ENCODE data around the gene SH3BP1.

Gene SH3BP1

DNA sequence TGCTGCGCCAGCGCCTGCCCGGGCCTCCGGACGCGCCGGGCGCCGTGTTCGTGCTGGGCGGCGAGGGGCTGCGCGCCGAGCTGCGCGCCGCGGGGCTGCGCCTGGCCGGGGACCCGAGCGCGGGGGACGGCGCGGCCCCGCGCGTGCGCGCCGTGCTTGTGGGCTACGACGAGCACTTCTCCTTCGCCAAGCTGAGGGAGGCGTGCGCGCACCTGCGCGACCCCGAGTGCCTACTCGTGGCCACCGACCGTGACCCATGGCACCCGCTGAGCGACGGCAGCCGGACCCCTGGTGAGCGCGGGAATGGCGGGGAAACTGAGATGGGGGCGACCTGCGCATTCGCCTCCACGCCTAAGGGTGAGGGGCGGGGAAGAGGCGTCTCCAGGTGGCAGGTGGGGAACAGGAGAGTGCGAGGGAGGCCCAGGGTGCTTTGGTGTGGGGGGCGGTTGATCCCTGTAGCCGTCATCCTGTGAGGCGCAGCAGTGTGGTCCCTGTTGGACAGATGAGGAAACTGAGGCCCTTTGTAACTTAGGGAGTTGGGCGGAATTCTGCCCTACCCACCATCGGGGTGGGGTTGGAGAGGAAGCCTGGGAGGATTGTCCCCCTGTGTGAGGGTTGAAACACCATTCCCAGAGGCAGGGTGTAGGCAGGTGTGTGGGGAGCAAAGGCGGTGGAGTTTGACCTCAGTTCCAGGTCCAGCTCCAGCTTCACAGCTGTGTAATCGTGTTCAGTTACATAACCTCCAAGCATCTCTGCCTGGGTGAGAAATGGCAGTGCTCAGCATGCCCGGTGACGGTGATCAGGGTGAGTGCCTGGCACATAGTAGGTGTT lies 19.8 kb downstream of the SH3BP1 start:
- DNase-seq: no peak

DNA sequence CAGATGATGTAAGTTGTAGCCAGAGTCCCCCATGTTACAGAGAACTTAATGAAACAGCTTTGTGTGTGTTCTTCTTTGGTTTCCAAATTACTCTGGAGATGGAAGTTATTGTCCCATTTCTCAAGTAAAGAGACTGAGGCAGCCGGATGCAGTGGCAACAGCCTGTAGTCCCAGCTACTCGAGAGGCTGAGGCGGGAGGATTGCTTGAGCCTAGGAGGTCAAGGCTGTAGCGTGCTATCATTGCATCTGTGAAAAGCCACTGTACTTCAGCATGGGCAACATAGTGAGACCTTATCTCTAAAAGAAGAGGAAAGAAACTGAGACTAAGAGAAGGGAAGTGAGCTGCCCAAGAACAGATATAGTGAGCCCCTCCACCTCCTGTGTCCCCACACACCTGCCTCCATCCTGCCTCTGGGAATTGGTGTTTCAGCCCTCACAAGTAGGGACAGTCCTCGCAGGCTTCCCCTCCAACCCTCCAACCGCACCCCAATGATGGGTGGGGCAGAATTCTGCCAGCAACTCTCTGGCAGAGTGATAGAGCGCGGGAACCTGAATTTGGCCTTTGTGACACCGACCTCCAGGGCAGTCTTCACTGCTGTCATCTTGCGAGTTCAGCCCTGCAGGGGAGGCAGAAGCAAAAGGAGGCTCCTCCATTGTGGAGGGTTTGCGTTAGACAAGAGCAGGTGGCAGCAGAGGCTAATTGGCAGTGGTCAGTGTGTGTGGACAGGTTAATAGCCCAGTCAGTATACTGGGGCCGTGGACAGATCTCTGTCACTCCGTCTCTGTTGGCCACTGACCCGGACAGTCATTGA lies 20.6 kb downstream of the SH3BP1 start:
- no peak for DNase-seq

DNA sequence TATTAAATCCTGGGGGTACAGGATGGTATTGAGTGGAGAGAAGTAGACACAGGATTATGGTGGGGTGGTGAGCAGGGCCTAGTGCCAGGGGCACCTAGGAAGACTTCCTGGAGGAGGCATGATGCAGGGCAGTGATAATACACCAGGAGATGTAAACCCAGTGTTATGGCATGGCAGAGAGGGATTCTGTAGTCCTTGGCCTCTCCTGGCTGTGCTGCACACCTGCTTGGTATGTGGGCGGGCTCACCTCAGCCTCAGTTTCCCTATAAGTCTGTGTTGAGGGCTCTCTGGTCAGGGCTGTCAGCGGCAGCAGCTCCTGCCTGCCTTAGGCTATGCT lies 21.2 kb downstream of the SH3BP1 start:
- DNase-seq: no peak

DNA sequence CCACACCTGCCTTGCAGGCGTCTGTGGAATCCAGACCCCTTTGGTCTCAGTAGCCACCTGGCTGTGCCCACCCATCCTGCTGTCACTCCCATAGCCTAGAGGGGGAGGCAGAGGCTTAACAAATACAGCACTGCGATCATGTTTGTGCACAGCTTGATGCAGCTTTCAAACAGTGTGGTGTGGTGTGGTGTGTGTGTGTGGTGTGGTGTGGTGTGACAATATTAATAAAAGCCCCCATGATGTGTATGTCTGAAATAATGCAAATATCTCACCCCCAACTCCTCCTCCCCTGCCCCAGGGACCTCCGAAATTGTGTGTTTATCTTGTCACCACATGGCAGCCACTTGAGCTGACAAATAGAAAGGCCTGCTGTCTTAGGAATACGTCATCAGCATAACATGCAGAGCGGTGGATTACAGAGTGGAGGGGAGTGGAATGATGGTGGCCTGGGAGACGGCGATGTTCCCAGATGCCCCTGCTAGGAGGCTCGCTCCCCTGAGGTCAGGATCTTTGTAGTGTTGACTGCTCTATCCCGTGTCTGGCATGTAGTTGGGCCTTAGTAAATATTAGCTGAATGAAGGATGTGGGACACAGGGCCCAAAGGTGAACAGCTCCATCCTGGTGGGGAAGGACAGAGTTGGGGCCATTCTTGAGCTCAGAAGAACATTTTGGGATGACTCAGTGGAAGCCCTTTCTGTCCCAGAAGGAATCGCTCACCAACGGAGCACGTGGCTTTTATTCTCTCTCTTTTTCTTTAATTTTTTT lies 21.9 kb downstream of the SH3BP1 start:
- DNase-seq: no peak

- no peak for DNase-seq
These were observed 22.6 kb downstream of the SH3BP1 start for GRCh38 chr22:37662039-37662438.

DNA sequence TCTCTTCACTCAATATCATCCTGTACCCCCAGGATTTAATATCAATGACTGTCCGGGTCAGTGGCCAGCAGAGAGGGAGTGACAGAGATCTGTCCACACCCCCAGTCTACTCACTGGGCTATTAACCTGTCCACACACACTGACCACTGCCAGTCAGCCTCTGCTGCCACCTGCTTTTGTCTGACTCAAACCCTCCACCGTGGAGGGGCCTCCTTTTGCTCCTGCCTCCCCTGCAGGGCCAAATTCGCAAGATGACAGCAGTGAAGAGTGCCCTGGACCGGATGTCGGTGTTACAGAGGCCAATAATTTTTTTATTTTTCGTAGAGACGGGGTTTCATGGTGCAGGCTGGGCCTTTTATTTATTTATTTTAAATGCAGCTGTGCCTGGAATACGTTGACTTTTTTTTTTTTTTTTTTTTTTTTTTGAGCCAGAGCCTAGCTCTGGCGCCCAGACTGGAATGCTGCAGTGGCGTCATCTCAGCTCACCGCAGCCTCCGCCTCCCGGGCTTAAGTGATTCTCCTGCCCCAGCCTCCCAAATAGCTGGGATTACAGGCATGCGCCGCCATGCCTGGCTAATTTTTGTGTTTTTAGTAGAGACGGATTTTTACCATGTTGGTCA lies 24.2 kb downstream of the SH3BP1 start:
- DNase-seq: no peak

DNA sequence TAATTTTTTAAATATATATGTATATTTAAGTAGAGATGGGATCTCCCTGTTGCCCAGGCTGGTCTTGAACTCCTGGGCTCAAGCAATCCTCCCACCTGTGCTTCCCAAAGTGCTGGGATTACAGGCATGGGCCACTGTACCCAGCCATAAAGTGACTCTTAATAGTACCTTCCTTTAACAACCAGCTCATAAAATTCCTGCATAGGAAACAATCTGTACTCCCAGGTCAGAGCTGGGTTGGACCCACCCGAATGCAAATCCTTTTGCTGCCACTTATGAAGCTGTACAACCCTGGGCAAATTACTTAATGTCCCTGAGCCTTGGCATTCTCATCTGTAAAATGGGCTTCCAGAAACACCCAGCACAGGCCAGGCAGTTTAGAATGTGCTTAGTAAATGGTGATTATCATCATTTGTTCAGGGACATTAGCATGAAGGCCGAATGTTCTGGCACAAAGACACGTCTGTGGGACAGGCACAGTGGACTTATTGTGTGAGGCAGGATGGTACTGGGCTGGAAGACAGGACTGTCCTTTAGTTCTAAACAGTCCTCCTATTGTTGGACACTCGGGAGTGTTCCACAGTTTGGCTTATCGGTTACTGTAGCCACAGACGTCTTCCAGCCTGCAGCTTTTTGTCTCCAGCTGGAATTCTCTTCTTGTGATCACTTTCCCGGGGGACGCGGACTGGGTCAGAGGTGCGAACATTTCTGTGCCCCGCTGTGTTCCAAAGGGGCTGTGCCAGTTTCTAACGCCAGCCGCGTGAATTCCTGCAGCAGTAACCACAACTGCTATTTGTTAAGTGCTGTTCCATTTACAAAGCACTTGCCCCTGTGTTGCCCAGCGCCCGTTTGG lies 25.0 kb downstream of the SH3BP1 start:
- no peak for DNase-seq

DNA sequence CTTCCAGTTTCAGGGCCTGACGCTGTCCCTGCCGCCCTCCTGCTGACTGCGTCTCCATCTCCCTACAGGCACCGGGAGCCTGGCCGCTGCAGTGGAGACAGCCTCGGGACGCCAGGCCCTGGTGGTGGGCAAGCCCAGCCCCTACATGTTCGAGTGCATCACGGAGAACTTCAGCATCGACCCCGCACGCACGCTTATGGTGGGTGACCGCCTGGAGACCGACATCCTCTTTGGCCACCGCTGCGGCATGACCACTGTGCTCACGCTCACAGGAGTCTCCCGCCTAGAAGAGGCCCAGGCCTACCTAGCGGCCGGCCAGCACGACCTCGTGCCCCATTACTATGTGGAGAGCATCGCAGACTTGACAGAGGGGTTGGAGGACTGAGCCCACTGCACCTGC lies 26.0 kb downstream of the SH3BP1 start:
- no peak for DNase-seq

GRCh38 chr22:37669586-37669985 lies 30.1 kb downstream of the SH3BP1 start:
- DNase-seq: no peak

- no peak for DNase-seq
These were observed 32.9 kb downstream of the SH3BP1 start for GRCh38 chr22:37672206-37672919.

DNA sequence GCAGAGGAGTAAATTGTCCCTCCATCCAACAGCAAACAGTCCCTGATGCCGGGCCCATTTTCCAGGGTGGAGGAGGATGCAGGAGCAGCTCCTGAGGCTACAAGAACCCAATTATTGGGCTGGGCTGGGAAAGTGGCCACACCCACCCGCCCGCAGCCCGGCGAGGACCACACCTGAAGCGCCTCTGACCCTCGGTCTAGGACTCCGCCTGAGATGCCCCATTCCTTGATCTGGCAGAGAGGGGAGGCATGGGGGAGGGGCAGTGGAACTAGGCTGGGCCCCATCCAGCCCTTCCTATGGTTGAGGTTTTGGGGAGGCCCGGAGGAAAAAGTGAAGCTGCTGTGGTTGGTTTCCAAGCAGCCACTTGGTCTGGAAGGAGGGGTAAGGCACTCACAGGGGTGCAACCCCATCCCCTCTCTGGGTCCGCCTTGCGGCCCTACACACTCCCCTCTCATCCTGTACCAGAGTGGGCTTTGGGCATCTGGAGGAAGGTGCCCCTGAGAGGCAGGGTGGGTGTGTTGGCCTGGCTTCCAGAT lies 33.5 kb downstream of the SH3BP1 start:
- no peak for DNase-seq

DNA sequence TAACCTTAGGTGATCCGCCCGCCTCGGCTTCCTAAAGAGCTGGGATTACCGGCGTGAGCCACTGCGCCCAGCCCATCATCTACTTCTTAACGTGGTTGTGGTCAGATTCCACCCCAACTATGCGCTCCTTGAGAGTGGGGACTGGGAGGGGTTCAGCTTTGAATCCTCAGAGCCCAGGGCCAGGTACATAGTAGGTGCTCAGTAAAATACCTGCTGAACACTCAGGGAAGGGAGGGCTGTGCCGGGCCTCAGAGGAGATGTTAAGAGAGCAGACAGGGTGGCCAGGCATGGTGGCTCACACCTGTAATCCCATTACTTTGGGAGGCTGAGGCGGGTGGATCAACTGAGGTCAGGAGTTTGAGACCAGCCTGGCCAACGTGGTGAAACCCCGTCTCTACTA lies 34.8 kb downstream of the SH3BP1 start:
- no peak for DNase-seq

GRCh38 chr22:37674951-37675929 lies 35.8 kb downstream of the SH3BP1 start, which contains the start of gene LGALS1:
Gene LGALS1, plus strand, starts transcription at chr22:37675636. Its CDS starts 67 bp downstream, at chr22:37675703.
- peak; percentile 97 for DNase-seq

GRCh38 chr22:37675930-37676735 lies 36.7 kb downstream of the SH3BP1 start:
- no peak for DNase-seq

DNA sequence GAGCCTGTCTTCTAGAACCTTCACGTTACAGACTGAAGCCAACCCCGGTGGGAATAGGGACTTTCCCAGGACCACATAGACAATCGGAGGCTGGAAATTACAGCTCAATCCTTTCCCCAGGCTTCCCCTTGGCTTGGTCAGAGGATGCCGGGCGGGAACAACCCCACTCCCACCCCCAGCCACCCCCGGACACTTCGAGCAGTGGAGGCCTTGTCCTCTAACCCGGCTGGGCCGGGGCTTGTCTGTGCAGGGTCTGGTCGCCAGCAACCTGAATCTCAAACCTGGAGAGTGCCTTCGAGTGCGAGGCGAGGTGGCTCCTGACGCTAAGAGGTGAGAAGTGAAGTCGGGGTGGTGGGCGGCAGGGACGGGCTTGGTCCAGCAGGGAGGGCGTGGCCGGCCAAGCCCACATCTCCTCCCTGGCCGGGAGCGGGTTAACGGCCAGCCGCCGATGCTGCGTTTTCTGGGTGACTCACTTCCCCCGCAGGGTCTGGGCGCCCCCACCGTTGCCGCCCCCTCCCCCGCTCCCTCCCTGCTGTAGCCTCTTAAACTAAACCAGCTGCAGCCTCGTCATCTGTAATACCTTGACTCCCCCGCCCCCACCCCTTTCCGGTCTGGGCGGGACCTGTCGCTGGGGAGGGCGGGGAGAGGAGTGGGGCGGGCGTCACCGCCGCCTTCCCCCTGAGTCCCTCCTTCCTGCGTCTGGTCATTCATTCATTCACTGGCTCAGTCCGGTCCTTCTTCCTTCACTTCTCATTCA lies 37.4 kb downstream of the SH3BP1 start:
- DNase-seq: peak; percentile 86

DNA sequence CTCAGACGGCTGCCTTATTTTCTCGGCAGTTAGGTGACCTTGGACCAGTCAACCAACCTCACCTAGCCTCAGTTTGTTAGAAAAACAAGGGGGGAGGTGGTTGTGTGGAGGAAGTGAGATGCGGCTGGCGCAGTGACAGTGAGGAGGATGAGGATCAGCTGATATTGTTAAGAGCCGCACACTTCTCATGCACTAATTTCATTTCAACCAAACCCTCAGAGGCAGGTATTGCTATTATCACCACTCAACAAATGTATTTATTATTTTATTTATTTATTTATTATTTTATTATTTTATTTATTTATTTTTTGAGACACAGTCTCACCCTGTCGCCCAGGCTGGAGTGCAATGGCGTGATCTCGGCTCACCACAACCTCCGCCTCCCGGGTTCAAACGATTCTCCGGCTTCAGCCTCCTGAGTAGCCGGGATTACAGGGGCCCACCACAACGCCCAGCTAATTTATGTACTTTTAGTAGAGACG lies 38.1 kb downstream of the SH3BP1 start:
- DNase-seq: no peak

DNA sequence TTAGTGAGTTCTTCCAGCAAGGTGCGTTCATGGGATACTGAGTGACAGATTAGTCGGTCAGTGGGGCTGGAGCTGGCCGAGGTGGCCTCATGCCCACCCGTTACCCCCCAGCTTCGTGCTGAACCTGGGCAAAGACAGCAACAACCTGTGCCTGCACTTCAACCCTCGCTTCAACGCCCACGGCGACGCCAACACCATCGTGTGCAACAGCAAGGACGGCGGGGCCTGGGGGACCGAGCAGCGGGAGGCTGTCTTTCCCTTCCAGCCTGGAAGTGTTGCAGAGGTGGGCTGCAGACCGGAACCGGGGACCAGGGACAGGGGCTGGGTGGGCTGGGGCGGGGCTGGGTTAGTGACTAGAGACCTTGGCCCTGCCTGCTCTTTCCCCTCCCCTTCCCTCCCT lies 38.9 kb downstream of the SH3BP1 start:
- DNase-seq: no peak

DNA sequence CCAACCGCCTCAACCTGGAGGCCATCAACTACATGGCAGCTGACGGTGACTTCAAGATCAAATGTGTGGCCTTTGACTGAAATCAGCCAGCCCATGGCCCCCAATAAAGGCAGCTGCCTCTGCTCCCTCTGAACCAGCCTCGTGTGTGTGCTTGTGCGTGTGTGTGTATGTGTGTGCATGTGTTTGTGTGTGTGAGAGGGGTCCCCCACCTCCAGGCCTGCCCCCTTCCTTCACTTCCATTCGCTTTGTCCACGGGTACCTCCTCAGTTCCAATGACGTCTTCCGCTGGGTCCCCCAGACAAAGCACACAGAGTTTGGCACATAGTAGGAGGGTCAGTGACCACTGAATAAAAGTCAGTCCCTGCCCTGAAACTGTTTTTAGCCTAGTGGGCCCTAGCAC lies 40.2 kb downstream of the SH3BP1 start:
- no peak for DNase-seq

Data from GOT3 (cell line).